Measurements from ENCODE around the gene MYL12B. TPM values are rescaled to one million over a fixed set of nuclear protein-coding genes. Genes with fewer than 3 reads are reported as not detected.

The MYL12B gene
- total RNA-seq, 1 donor from 2014 or later: 176 TPM

- no peak overlapping the region for H3K27ac ChIP-seq (replicated peaks)
- no peaks in the 10 kb centered on the region for H3K4me1 ChIP-seq
- H3K27me3 ChIP-seq (ENCODE audit: low read depth): no peaks in the 10 kb centered on the region
- H3K4me3 ChIP-seq: no peak overlapping the region
- H3K36me3 ChIP-seq: no peaks in the 10 kb centered on the region
- no peak for DNase-seq
- TF ChIP-seq, protein P1, sequence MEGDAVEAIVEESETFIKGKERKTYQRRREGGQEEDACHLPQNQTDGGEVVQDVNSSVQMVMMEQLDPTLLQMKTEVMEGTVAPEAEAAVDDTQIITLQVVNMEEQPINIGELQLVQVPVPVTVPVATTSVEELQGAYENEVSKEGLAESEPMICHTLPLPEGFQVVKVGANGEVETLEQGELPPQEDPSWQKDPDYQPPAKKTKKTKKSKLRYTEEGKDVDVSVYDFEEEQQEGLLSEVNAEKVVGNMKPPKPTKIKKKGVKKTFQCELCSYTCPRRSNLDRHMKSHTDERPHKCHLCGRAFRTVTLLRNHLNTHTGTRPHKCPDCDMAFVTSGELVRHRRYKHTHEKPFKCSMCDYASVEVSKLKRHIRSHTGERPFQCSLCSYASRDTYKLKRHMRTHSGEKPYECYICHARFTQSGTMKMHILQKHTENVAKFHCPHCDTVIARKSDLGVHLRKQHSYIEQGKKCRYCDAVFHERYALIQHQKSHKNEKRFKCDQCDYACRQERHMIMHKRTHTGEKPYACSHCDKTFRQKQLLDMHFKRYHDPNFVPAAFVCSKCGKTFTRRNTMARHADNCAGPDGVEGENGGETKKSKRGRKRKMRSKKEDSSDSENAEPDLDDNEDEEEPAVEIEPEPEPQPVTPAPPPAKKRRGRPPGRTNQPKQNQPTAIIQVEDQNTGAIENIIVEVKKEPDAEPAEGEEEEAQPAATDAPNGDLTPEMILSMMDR (IDR thresholded peaks at IDR 0.05; ENCODE audit: borderline replicate concordance): no peak
- H3K9me3 ChIP-seq (replicated peaks): no peaks in the 10 kb centered on the region
- intact Hi-C loops (cut with micrococcal nuclease): no loop called here
Measured at GRCh38 chr18:3319399-3319798, 57.5 kb downstream of the MYL12B start.

DNA sequence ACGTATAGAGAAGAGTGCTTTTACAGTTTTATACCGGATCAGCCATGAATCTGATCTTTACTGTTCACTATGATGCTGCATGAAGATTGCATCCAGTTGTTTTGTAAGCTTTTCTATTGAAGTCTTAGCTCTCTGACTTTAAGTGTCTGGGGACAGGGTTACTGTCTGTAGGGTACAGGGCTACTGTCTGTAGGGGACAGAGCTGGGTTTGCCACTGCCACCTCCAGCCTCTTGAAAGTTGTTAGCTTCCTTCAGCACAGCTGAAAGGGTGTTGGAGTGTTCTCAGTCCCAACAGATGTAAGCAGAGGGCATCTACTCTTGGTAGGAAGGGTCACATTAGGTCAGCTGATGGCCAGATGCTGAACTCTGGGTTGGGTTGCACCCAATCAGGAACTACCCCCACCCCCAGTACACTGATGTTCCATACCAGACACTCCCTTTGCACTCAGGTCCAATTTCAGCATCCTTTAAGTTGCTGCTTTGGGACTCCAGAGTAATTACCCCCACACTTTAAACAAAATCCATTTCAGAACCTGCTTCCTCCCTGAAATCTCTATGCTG is 58.0 kb downstream of the MYL12B start:
- Histone ChIP-seq H3K4me3 (no peak overlapping the region), H3K27me3 (ENCODE audit: low read depth) (no peaks in the 10 kb centered on the region), H3K4me1 (no peaks in the 10 kb centered on the region), H3K36me3 (no peaks in the 10 kb centered on the region), H3K9me3 (replicated peaks) (no peaks in the 10 kb centered on the region), H3K27ac (replicated peaks) (no peak overlapping the region)
- DNase-seq: no peak
- intact Hi-C loops (cut with micrococcal nuclease): no loop called here
- TF ChIP-seq, protein P1 (IDR thresholded peaks at IDR 0.05; ENCODE audit: borderline replicate concordance): no peak

DNA sequence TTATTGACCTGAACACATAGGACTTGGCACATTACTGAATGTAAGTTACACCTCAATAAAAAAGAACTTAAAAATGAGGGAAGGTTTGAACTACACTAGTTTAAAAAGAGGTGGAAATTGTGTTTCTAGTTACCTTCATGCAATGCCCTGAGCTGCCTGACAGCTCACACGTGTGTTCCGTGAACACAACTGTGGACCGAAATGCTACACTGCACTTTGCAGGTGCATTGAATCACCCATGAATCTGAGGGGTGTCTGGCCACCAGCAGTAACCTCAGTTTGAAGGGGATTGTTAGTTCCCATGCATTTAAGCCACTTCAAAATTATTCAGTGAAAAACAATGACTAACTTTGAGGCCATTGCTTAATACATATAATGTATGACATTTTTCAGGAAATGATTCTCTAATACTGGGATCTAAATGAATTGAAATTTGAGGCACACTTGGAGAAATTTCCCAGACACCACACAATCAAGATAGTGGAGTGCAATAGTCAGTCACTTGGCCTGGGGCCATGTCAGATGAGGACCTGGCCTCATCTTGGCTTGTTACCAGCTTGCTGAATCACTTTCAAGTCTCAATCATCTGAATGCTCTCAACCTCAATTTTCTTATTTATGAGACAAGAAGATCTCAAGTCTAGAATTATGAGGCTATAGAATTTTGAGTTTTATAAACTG is 59.3 kb downstream of the MYL12B start:
- no peaks in the 10 kb centered on the region for H3K27me3 ChIP-seq (ENCODE audit: low read depth)
- intact Hi-C loops (cut with micrococcal nuclease): no loop called here
- H3K4me1 ChIP-seq: no peaks in the 10 kb centered on the region
- H3K4me3 ChIP-seq: no peak overlapping the region
- TF ChIP-seq, protein P1 (IDR thresholded peaks at IDR 0.05; ENCODE audit: borderline replicate concordance): no peak
- no peaks in the 10 kb centered on the region for H3K36me3 ChIP-seq
- no peak for DNase-seq
- H3K9me3 ChIP-seq (replicated peaks): no peaks in the 10 kb centered on the region
- no peak overlapping the region for H3K27ac ChIP-seq (replicated peaks)

DNA sequence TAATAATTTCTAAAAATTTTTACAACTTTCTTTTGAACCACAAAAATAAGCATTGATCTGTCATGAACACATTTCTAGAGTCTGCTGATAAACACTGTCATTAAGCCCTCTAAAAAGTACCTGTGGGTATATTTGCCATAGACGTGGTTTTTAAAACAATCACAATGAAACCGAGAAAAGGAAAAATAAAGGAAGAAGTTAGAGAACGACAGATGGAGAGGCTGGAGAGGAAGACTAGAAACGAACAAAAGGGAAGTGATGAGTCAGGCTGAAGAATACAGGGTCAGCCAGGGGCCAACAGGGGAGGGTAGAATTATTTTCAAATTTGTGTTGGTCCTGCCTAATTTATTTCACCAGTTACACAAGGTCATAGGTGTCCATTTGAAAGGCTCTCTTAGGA is 62.0 kb downstream of the MYL12B start:
- Histone ChIP-seq H3K27ac (replicated peaks) (no peak overlapping the region), H3K4me1 (no peaks in the 10 kb centered on the region), H3K9me3 (replicated peaks) (no peaks in the 10 kb centered on the region), H3K36me3 (no peaks in the 10 kb centered on the region), H3K4me3 (no peak overlapping the region), H3K27me3 (ENCODE audit: low read depth) (no peaks in the 10 kb centered on the region)
- intact Hi-C loops (cut with micrococcal nuclease): no loop called here
- no peak for DNase-seq
- TF ChIP-seq, protein P1 (IDR thresholded peaks at IDR 0.05; ENCODE audit: borderline replicate concordance): no peak

Other genes with a start within 250 kb of the MYL12B start
- 8.2 TPM for gene LPIN2, start 249.0 kb upstream of the MYL12B start, total RNA-seq
- 667 TPM for gene MYOM1, start 42.2 kb upstream of the MYL12B start, total RNA-seq
- 2,410 TPM for gene MYL12A, start 14.3 kb upstream of the MYL12B start, total RNA-seq
- gene TGIF1, start 188.0 kb downstream of the MYL12B start, total RNA-seq: 8.1 TPM